ENCODE data around the gene XXYLT1. TPM values are rescaled to one million over a fixed set of nuclear protein-coding genes. Genes with fewer than 3 reads are reported as not detected.

Gene XXYLT1
- total RNA-seq, 4 donors from 2014 or later = 9.7 to 30.1 (median 17.7) TPM

DNA sequence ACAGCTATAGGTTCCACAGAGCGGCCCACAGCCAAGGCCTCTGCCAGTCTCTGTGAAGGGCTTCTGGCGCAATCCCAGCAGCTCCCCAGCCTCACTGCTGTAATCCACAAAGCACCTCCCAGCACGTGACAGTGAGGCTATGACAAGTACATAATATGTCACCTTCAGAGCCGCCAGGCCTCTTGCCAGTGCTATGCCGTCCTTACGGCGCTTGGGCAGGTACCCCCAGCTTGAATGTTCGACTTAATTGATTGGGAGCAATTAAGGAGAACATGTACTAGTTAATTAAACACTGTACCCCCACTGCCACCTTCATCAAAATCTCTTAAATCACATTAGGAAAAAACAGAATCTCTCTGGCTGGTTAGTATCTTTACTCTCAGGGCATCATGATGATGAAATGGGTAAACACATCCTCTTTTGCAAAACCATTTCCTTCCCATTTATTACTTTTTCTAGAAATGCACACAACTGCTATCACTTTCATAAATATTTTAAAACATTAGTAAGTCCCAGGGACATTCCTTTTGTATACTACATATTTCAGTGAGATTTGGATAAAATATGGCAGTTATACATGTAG is 169.9 kb downstream of the XXYLT1 start:
- 54 to 56% methylated on average over 8 of the region's 8 CpGs for WGBS, 2 donors
- TF ChIP-seq, protein P1, sequence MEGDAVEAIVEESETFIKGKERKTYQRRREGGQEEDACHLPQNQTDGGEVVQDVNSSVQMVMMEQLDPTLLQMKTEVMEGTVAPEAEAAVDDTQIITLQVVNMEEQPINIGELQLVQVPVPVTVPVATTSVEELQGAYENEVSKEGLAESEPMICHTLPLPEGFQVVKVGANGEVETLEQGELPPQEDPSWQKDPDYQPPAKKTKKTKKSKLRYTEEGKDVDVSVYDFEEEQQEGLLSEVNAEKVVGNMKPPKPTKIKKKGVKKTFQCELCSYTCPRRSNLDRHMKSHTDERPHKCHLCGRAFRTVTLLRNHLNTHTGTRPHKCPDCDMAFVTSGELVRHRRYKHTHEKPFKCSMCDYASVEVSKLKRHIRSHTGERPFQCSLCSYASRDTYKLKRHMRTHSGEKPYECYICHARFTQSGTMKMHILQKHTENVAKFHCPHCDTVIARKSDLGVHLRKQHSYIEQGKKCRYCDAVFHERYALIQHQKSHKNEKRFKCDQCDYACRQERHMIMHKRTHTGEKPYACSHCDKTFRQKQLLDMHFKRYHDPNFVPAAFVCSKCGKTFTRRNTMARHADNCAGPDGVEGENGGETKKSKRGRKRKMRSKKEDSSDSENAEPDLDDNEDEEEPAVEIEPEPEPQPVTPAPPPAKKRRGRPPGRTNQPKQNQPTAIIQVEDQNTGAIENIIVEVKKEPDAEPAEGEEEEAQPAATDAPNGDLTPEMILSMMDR (IDR thresholded peaks at IDR 0.05) = no peak
- DNase-seq (ENCODE audit: low spot score in 2 of 2) = no peak
- H3K4me3 ChIP-seq (ENCODE audit: low read depth, poor library complexity, severe bottlenecking) = no peak overlapping the region
- intact Hi-C loops (cut with DNase I; ENCODE audit: low total_unique reads) = loop anchor here (10.0 kb wide), 1 partner anchor 154 kb away; no protein-coding TSS in a partner anchor

DNA sequence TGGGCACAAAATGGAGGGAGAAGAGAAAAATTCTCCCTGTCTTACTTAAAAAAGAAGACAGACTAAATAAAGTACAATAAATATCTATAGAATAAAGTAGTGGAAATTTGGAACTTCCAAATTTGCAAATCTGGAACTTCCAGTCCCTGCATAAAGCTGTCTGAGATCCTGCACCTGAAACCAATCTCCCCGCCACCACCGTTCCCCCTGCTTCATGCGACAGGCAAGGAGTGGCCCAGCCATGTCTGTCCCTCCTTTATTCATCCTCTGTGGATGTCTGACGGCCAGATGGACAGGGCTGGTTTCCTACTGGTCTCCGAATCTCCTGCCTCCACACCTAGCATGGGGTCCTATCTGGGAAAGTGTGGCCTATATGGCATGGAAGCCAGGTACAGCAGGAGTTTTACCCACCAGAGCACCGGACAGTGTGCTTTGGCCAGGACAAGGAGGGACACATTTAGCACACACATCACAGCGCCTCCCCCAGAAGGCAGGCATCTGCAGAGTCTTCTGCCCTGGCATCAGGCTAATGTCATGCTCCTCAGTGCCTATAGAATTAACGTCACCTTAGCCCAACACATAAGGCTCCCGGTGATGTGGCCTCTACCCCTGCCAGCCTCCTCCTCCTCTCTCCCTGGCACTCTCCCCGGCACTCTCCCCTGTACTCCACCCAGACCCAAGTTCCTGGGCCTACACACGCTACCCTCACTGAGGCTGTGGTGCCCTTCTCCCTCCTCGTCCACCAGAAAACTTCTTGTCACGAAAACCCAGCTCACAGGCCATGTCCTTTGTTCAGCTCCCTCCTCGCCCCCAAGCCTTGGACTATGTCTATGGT is 170.8 kb downstream of the XXYLT1 start:
- intact Hi-C loops (cut with DNase I; ENCODE audit: low total_unique reads) = loop anchor here (10.0 kb wide), 1 partner anchor 155 kb away; no protein-coding TSS in a partner anchor
- DNase-seq (ENCODE audit: low spot score in 2 of 2) = no peak
- H3K4me3 ChIP-seq (ENCODE audit: low read depth, poor library complexity, severe bottlenecking) = no peak overlapping the region
- 88 to 90% methylated on average over 14 of the region's 14 CpGs for WGBS, 2 donors
- no peak for TF ChIP-seq POLR2A (IDR thresholded peaks at IDR 0.05)
- TF ChIP-seq, protein P1 (IDR thresholded peaks at IDR 0.05) = no peak

DNA sequence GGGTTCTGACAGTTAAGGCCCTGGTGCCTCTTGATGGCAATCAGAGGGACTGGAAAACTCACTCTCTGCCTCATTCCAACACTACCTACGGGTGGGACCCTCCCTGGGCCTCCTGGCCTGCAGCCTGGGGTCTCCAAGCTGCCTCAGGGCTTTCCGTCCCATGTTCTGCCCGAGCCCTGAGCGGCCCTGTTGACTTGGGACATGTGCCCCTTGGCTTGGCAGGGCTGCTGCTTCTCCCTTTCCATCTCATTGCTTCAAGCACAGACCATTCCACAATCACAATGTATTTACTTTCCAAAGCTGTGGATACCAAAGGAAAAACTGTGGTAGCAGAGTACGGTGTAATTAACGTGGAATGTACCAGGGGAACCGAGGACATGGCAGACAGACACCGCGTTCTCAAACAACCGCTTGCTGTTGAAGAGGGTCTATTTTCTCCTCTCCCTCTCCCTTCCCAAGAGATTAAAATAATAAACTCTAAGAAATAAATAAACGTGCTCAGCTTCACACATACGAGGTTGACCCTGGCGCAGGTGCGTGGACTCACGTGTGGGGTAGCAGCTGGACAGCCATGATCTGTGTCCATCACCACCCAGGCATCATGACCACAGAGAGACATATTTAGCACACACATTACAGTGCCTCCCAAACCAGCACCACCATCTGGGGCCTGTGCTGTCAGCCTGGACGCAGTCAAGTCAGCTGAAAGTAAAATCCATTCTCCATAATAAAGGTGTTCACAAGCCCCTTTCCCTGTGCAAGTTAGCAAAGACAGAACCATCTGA is 172.0 kb downstream of the XXYLT1 start:
- DNase-seq (ENCODE audit: low spot score in 2 of 2) = no peak

DNA sequence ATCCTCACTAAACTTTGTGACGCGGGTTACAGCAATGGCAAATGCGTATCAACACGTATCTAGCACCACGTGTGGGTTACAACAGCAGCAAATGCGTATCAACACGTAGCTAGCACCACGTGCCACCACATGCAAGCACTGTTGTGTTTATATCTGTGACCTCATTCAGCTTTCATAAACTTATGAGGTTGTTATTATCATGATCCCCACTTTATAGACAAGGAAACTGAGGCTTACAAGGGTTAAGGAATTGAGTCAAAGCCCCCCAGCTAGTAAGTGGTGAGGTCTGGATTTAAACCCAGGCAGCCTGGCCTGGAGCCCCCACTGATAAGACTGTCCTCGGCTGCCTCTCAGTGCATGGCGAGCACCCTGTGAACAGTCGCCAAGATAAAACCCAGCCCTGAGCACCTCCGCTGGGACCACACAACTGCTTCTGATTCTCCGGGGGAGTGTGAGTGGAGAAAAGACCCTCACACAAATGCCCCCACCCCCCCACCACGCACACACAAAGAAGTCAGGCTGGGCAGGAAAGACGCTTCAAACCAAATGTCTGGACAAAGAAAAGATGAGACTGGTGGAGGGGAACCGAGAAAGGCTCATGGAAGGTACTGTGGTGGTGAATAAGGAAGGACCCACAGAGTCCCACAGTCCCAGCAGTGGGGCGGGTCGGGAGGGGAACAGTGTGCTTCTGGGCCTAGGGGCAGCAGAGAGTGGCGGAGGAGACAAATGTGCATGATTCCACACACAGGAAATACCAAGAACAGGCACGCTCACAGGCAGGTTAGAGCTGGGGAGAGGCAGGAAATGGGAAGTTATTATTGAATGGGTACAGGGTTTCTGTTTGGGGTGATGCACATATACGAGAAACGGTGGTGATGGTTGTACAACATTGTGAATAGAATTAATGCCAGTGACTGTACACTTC is 173.4 kb downstream of the XXYLT1 start:
- H3K4me3 ChIP-seq (ENCODE audit: low read depth, poor library complexity, severe bottlenecking) = no peak overlapping the region
- intact Hi-C loops (cut with DNase I; ENCODE audit: low total_unique reads) = no loop called here
- whole genome bisulfite sequencing, 2 donors = 70 to 73% methylated on average over 22 of the region's 22 CpGs
- TF ChIP-seq, protein P1 (IDR thresholded peaks at IDR 0.05) = no peak
- TF ChIP-seq POLR2A (IDR thresholded peaks at IDR 0.05) = no peak
- no peak for DNase-seq (ENCODE audit: low spot score in 2 of 2)

More for the DNA sequence above, 172.0 kb downstream of the XXYLT1 start:
- TF ChIP-seq, protein P1 (IDR thresholded peaks at IDR 0.05) = no peak
- no peak for TF ChIP-seq POLR2A (IDR thresholded peaks at IDR 0.05)
- H3K4me3 ChIP-seq (ENCODE audit: low read depth, poor library complexity, severe bottlenecking) = no peak overlapping the region
- WGBS, 2 donors = 92 to 93% methylated on average over 16 of the region's 16 CpGs
- intact Hi-C loops (cut with DNase I; ENCODE audit: low total_unique reads) = no loop called here
